HG02885 (cell line): Measurements from ENCODE around the gene NT5C3B.
"Not testable (repeated sequence)": the region's sequence is repeated elsewhere in the genome, so short reads cannot be mapped to it uniquely, and the experiment has no call there.

ENCODE experiments used
- ATAC-seq: cut with Tn5 transposase; IDR thresholded peaks from one replicate; pipeline ENCODE4 v1.9.1; 2021; ENCODE audit warnings: mild to moderate bottlenecking; ENCODE audit not compliant: unreplicated experiment, poor library complexity

Gene NT5C3B

DNA sequence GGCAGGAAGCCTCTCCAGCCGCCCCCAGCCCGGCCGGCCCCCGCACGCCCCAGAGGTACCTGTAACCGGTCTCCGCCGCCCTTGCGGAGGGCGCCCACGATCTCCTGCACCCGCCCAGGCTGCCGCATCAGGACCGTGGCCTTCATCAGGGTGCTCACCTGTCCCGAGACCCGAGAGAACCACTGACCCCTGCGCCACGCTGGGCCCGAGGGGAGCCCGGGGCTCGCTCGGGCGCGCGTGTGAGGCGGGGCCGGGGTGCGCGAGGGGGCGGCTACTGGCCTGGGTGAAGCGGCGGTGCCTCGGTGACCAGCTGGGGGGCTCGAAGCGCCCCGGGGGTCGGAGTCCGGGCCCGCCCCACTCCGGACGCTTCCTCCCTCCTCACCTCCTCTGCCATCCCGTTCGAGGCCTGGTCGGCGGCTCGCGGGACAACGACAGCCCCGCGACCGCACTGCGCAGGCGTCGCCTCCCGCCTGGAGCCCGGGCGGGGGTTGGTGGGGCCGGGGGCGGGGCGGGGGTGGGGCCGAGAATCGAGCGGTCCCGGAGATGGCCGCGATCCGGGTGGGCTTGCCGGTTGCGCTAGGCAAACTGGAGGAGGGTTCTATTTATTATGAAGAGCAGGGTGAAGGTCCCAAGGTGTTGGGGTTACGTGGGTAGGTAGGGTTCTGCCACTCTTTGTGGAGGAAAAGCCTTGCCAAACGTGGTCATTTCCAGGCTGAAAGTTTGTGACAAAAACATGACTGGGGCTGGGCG is at the start of gene NT5C3B:
NT5C3B (minus strand) TSS at position 433 of the 750 bp plus-strand sequence; CDS start at position 394, 39 bp downstream.
- peak; percentile 48 for ATAC-seq

DNA sequence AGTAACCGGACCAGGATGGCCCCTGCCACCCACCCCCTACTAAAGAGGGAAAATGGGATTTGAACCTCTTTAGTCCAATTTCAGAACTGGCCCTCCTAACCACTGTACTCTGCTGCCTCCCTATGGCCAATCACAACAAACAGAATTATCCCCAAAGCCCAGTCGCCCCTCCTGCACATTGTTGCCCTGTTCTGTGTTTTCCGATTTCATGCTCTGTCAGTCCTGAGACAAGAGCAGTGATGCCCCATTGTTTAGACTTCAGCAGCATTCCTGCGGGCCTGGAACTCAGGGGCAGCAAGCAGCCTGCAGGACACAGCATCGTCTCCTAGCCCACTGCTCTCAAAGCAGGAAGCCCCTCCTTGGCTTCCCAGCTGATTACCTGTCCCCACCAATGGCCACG is 49.7 kb upstream of the NT5C3B start:
- ATAC-seq: no peak

DNA sequence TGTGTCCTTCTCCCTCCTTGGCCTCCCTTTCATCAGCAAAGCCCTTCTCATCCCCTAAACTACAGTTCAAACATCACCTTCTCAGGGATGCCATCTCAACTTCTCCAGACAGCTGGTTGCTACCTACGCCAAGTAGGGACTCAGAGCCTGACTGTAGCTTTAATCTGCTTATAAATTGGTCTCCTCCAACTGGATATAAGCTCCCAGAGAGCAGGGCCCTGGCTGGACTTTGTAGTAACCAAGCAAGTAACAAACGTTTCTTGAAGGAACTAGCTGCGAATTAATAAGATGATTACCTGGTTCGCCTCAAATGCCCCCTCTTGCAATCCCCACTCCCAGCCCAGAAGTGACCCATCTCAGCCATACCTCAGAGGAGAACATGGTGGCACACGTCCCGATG is 46.7 kb upstream of the NT5C3B start:
- no peak for ATAC-seq

DNA sequence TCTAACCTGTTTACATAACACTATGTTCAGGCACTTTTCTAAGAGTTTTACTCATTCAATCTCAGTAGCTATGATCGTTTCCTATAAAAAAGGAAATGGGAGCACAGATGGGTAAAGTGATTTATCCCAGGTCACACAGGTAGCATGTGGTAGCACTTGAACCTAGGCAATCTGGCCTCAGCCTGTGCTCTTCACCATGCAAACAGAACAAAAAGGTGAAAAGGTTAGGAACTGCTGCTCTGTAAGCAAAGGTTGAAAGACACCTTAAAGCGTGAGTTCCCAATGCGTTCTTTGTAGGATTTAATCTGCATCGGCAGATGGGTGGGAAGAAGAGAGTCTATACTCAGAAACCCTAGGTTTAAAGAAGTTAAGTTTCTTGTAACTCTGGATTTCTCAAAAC is 44.1 kb upstream of the NT5C3B start:
- ATAC-seq: no peak

DNA sequence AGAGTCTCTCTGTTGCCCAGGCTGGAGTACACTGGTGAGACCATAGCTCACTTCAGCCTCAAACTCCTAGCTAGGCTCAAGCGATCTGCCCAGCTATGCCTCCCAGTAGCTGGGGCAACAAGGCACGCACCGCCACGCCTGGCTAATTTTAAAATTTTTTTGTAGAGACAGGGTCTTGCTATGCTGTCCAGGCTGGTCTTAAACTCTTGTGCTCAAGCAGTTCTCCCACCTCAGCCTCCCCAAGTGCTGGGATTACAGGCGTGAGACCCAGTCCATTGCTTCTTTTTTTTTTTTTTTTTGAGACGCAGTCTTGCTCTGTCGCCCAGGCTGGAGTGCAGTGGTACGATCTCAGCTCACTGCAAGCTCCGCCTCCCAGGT is 38.2 kb upstream of the NT5C3B start:
- not testable (repeated sequence) for ATAC-seq

DNA sequence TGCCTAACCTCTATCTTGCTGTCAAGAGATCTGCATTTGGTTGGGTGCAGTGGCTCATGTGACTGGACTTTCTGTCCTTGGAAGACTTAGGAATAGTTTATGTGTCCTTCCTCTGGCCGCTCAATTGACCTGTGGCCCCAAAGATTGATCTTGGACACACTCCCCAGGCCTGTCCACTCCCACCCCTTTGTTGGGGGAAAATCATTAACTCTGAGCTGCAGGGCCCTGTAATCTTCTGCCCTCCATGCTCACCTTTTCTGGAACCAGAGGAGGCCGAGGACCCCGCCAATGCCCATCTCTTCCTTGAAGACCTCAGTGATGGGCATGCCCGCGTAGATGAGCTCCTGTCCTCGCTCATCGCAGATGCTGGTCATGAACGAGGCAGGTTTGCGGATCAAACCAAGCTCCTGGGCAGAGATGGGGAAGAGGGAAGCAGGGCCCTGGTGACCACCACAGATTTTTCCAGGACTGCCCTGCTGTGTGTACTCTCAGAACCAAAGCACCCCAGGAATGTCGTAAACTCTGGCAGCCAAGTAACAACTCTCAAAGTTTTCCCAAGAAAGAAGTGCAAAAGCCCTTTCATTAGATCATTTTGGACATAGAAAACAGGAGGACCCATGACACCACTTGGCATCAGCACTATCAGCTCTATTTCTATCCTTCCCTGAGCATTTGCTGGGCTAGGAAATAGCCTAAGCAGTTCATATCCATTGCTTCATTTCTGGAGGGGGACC is 37.7 kb upstream of the NT5C3B start:
- ATAC-seq: no peak

DNA sequence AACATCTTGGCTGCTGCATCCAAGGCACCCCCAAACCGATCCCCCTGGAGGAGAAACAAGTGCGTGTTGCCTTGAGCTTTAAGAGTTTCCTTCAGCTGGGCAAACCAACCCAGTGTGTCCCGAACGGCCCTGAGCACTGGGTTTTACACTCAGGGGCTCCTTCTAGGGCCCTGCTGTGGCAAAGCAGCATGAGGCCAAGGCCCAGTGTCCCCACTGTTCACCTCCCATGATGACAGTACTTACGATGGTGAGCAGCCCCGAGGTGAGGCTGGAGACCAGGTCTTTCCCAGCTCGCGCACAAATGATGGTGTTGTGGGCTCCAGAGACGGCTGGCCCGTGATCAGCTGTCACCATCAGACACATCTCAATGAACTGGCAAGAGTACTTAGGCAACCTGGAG is 35.8 kb upstream of the NT5C3B start:
- no peak for ATAC-seq

DNA sequence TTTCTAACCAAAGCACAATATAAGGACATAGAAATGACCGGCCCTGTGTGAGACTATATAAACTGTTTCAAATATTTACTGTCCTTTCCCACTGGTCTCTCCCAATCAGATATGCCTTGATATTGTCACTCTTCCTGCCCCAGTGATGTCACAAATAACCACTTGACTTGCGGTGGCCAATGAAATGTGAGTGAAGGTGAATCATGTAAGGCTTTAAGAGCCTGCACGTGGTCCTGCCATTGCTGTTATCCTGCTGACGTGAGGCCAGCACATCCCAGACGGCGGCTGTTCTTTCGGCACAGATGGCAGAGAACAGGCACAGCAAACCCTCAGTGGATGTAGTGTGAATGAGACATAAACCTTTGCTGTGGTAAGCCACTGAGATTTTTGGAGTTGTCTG is 34.6 kb upstream of the NT5C3B start:
- no peak for ATAC-seq

DNA sequence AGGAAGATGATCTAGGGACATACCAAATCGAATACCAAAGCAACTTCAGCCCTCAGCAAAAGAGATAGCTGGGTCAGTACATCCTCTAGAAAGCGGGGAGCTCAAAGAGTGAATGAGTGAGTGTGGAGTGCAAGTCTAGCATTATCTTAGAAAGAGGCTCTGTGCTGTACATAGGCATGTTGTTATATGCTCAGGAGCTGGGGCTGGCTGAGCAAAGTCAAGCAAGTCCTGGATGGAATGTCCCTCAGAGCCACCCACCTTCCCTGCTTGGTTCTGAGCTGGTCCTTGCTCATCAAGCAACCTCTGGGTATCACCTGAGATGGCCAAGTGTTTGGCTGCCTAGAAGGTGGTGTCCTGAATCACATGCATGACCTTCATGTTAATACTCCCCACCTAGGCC is 34.1 kb upstream of the NT5C3B start:
- no peak for ATAC-seq

DNA sequence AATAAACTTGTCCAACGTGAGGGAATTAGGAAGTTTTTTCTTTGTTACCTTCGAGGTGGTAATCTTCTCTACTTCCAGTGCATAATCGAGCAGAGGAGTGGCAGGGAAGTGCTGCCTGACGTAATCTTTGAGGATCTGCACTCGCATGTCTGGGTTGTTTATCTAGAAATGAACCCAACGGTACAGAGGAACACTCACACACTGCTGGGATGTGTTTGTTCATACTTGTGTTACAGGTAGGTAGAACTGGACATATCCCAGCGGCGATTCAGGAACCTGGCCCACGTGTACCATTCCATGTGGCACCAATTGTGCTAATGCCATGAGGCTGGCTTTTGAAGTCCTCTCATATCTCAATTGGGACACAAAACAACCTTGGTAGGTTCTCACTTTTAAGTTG is 33.4 kb upstream of the NT5C3B start:
- ATAC-seq: no peak

DNA sequence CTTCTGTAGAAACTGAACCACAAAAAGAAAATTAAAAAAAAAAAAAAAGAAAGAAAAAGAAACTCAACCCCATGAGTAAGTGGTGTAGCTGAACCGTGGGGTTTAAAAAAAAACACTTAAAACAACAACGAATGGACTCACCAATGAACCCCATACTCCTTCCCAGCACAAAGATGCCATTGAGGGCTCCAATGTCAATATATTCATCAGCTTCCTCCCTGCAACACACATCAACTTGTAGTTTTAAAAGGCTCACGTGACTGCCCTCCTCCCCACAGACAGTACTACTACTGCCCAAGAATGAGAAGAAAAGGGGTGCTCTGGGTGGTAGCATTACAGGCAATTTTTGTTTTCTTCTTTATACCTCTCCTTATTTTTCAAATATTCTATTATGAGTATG is 32.5 kb upstream of the NT5C3B start:
- no peak for ATAC-seq

DNA sequence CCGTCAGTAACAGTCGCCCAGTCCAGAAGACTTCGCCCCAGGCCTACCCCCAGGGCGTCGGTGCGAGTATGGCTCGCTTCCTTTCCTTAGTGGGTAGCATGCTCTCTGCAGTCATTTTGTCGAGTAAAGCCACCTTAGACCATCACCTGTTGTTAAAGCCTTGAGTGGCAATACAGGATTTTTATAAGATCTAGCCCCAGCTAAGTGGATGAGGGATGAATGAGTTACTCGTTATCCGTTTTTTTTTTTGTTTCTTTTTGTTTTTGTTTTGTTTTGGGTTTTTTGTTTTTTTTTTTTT is 29.5 kb upstream of the NT5C3B start:
- ATAC-seq: no peak

DNA sequence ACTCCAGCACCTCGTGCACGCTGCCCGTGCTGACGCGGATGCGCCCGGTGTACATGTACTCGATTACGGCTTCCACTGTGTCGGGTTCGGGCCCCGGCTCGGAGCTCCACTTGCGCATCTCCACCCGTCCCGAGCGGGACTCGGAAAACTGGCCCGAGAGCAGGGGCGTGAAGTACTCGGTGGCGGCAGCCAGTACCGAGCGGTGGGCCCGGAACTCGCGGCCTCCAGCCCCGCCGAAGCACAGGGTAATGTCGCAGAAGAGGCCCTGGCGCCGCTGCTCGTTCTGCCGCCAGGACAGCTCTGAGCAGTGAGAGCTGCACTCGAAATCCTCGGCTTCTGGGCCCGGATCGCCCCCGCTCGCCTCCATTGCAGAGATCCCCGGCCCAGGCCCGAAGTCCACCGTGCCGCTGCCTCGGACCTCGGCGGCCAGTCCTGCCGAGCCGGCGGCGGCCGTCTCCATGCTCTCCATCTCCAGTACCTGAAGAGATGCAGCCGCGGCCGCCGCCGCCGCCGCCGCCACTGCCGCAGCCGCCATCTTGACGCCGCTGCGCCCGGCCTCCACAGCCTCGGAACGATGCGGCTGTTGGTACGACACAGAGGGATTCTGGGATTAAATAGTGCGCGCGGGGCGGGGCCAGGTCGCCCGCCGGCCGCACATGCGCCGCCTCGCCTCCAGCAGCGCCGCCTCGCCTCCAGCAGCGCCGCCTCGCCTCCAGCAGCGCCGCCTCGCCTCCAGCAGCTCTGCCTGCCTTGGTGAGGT is 29.0 kb upstream of the NT5C3B start, which contains the start of gene KLHL11:
KLHL11 (minus strand) TSS at position 588 of the 760 bp plus-strand sequence; CDS start at position 535, 53 bp downstream.
- peak; percentile 90 for ATAC-seq

DNA sequence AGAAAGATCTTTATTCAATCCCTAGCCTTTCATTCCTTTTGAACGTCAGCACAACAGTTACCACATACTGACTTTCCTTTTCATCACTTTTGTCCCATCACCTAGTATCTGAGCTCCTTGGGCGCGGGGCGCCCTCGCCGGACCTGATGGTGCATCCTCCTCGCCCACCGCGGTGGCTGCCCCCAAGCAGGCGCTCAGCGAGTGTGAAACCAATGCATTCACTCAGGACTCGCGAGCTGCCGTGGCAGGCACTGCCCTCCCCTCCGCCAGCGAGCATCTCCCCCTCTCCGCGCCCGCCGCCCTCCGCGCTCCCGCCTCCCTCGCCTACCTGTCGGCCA is 28.4 kb upstream of the NT5C3B start:
- ATAC-seq: peak; percentile 22

DNA sequence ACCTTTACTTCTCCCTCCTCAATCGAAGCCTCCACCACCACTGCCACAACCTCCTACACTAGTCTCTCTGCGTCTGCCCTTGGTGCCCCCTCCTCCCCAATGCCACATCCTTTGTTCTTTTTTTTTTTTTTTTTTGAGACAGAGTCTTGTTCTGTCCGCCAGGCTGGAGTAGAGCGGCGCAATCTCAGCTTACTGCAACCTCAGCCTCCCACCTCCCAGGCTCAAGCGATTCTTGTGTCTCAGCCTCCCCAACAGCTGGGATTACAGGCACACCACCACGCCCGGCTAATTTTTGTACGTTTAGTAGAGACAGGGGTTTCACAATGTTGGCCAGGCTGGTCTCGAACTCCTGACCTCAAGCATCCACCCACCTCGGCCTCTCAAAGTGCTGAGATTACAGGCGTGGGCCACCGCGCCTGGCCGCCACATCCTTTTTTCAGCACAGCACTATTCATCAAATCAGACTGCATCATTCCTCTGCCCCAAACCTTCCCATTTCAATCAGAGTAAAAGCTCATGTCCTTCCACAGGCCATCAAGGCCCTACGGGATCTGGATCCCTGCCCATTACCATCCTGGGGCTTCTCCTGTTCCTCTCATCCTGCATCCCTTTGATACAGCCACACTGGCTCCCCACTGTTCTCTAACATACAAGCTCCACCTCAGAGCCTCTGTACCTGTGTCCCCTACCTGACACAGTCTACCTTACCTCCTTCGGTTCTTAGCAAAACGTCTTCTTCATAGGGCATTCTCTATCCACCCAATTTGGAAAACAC is 27.2 kb upstream of the NT5C3B start:
- ATAC-seq: no peak

DNA sequence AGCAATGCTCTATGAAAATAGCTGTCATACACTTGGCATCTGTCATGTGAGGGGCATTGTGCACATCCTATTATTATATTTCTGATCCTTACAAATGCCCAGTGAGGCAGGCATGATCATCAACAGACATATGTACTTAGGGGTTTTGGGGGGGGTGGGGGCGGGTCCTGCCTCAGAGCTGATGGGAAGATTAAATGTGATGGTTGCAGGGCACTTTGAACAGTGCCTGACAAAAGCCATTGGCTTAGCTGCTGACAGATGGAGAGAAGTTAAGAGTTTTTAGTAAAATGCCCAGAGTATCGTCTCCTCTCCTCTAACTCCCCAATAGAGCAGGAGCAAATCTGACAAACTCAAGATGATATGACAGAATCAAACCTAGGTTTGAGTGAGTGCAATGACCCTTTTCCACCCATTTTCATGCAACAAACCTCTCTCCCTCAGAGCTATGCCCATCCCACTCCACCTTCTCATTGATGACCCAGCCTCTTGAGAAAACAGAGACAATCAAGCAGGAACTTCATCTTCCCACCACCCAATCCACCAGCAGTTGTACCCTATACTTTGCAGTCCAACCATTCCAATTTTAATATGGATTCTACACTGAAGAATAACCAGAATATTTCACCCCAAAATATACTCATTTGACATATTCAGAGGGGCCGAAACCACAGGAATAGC is 24.4 kb upstream of the NT5C3B start:
- ATAC-seq: no peak

DNA sequence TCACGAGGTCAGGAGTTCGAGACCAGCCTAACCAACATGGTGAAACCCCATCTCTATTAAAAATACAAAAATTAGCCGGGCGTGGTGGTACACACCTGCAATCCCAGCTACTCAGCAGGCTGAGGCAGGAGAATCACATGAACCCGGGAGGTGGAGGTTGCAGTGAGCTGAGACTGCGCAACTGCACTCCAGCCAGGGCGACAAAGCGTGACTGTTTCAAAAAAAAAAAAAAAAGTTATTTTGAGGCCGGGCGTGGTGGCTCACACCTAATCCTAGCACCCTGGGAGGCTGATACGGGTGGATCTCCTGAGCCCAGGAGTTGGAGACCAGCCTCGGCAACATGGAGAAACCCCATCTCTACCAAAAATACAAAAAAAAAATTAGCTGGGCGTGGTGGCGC is 15.3 kb upstream of the NT5C3B start:
- not testable (repeated sequence) for ATAC-seq

DNA sequence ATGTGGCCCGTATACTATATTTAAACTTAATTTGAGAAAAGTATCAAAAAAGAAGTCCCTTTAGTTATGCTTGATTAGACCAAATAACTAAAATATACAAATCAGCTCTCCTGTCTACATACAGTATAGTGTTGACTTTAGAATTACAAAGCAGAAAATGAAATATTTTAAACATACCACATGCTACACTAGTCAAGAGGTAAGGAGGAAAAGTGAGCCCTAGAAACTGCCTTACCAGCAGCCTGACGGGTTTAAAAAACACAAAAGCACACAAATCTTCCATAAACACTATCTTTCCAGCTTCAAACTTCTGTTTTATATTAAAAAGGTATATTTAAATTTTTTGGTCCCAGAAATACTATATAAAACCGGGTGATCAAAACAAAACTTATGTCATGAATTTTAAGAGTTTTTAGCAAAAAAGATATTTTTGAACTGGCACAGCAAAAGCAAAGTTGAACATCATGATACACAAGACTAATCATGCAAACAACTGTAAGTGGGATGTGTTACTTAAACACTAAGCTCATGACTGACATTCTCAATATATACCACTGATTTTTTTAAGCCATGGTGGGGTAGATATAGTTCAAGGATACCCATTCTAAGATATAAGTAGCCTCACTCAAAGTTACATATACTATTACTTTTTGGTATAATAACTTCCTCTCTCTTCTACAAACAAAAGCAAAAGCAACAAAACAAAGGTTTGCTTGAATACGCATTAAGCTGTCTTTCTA is 13.4 kb upstream of the NT5C3B start:
- ATAC-seq: no peak

DNA sequence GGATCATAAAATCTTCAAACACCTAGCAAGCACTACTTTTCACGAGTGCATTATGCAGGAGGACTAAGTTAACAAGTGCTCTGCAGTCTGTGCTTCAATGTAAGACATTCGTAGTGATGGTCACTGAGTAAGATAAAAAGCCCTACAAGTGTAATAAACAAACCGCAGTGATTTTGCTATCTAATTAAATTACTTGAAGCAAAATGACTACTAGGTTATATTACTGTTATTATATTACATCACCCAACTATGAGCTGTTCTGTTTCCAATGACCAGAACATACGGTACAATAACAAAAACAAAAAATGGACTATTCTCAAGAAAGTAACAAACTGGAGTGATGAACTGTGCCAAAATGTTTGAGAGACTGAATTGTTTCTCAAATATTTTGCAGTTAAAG is 12.8 kb upstream of the NT5C3B start:
- ATAC-seq: no peak
